KG1 (cell line): ENCODE measurements around the gene NBPF14.
"Not testable (repeated sequence)": the region's sequence is repeated elsewhere in the genome, so short reads cannot be mapped to it uniquely, and the experiment has no call there.

Experiments used
- DNase-seq: peaks from one replicate; lab custom pipeline; 2025; lab: John Stamatoyannopoulos, UW

NBPF14 gene

DNA sequence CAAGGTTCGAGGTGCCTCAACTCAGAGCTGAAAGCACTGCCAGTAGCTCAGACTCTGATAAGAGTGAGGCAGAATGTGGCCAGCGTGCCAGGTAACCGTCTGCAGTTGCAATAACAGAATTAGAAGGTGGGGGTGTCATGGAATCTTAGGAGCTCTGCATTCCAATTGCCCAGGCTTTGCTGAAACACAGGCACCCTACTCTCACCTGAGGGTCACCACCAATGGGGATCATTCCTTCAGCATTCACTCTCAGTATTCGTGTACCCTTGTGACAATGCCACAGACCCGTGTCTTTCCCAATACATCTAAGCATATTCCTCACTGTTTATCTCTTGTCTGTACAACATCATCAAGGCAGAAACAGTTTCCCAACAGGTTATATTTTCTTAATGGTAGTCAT, at the start of gene NBPF14:
Gene NBPF14 (minus strand): TSS at position 101 of the 400 bp plus-strand sequence. CDS start 294 bp downstream, outside the sequence.
- not testable (repeated sequence) for DNase-seq

GRCh38 chr1:148625451-148625850, 29.6 kb upstream of the NBPF14 start:
- not testable (repeated sequence) for DNase-seq

GRCh38 chr1:148618216-148618615, 22.4 kb upstream of the NBPF14 start:
- DNase-seq: not testable (repeated sequence)

GRCh38 chr1:148605266-148605665, 9.5 kb upstream of the NBPF14 start:
- not testable (repeated sequence) for DNase-seq

DNA sequence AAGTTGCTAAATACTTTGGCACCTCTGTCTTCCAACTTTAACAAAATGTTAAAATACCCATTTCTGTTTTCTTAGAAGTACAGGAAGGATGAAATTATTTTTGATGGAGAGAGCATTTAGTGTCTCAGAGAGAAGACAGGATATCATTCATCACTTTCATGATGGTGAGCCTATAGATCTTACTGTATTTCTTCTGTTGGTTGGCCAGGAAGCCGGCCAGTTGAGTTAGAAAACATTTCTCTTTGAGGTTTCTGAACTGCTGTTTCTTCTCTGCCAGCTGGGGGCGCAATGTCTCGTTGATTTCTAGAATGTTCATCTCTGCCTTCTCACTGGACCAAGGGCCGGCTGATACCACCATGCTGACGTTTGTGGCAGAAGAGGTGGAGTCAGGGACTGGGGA, 451 bp downstream of the NBPF14 start:
- DNase-seq: not testable (repeated sequence)

DNA sequence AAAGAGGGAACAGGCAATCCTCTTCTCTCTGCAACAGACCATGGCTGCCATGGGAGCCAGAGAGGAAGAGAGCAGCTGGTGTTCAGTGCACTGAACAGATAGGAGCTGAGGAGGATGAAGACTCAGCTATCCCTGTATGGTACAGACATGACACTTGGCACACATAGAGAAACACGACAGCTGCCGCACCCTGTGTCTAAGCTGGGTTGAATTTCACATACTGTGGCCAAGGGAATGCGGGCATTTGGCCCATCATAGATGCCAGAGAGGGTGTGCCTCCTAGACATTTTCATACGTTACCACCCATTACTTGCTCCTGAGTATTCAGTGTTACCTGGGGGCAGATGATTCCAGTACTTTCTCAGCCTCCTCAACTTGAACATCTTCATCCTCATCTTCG, 4.7 kb downstream of the NBPF14 start:
- DNase-seq: not testable (repeated sequence)

DNA sequence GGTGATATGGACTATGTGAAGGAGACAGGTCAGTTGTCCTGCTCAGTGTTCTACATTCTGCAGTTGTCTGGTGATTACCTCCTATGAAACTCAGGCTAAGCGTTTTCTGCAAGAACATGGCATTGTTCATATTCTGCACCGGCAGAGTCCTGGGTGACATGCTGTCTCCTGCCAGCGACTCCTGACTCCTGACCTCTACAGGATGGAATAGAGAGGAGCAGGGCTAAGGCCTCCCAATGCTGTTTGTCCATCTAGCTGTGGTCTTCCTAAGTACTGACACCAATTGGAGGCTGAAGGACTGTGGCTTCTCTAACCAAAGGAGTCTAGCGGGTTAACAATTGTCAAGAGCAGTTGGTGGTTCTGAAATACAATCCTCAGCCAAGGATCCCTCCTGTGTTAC, 63.7 kb downstream of the NBPF14 start:
- DNase-seq: not testable (repeated sequence)

GRCh38 chr1:148529101-148529567, 66.7 kb downstream of the NBPF14 start:
- not testable (repeated sequence) for DNase-seq

DNA sequence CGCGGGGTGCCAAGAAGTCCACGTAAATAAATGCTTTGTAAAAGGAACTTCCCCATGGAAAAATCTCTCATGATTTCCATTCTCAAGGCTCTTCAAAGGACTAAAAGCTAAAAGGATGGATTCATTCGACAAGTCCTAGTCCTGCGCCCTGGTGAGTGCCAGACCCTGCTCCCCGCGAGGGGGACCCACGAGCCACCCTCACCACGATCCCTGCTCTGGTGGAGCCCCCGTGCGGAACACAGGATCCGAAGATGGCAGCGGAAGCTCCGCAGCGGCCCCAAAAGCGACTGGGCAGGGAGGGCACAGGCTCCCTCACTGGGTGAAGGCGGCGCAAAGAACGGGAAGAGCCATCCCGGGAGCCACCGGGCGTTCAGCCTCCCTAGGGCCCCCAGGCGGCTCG, 67.2 kb downstream of the NBPF14 start:
- not testable (repeated sequence) for DNase-seq

DNA sequence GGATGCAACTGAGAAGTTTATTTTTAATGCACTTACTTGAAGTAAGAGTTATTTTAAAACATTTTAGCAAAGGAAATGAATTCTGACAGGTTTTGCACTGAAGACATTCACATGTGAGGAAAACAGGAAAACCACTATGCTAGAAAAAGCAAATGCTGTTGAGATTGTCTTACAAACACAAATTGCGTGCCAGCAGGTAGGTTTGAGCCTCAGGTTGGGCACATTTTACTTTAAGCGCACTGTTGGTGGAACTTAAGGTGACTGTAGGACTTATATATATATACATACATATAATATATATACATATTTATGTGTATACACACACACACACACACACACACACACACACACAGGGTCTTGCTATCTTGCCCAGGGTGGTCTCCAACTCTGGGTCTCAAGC, 69.2 kb downstream of the NBPF14 start:
- DNase-seq: not testable (repeated sequence)

- DNase-seq: not testable (repeated sequence)
Observed at GRCh38 chr1:148523205-148524144, 72.3 kb downstream of the NBPF14 start.

- DNase-seq: peak; percentile 86
Observed at GRCh38 chr1:148522561-148523204, 73.1 kb downstream of the NBPF14 start.

DNA sequence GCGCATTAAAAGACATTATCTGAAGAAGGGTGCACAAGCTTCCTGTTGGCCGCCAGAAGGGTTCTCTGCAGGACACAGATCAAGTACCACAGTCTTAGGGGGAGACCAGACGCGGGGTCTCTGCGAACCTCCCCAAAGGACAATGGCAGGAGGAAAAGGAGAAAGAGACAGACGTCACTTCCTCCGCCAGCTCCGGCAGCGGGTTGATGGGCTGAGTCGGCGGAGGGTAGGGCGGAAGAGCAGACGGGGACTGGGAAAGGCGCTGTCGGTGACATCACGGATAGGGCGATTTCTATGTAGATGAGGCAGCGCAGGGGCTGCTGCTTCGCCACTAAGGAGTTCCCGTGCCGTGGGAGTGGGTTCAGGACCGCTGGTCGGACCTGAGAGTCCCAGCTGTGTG, 73.7 kb downstream of the NBPF14 start:
- peak; percentile 44 for DNase-seq

GRCh38 chr1:148514310-148514709, 81.5 kb downstream of the NBPF14 start:
- not testable (repeated sequence) for DNase-seq

- not testable (repeated sequence) for DNase-seq
Observed at GRCh38 chr1:148512571-148513184, 83.1 kb downstream of the NBPF14 start.

DNA sequence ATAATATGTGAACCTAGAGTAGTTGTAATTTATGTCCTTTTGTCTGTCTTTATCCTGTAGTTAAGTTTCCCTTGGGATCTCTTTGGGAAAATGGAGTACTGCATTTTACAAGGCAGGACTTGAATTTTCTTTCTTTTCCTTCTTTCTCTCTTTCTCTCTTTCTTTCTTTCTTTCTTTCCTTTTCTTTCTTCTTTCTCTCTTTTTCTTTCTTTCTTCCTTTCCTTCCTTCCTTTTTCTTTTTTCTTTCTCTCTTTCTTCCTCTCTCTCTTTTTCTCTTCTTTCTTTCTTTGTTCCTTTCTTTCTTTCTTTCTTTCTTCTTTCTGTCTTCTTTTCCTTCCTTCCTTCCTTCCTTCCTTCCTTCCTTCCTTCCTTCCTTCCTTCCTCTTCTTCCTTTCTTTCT, 101.9 kb downstream of the NBPF14 start:
- DNase-seq: not testable (repeated sequence)

DNA sequence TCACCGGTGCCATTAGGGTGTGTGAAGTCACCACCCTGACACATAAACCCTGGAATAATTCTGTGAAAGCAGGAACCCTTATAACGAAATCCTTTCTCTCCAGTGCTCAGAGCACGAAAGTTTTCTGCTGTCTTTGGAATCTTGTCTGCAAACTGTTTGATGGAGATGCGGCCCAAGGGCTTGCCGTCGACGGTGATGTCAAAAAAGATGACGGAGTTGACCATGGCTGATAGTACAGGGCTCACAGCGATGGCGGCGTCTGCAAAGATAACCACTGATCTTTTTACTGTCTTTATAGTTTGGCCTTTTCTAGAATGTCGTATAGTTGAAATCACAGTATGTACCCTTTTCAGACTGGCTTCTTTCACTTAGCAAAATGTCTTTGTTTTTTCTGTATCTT, 112.8 kb downstream of the NBPF14 start, which contains the start of gene PPIAL4G:
Gene PPIAL4G (minus strand): TSS at position 274 of the 400 bp plus-strand sequence. CDS start 50 bp downstream, at position 224.
- not testable (repeated sequence) for DNase-seq
